Measurements from ENCODE around the gene FARS2.

FARS2 gene

DNA sequence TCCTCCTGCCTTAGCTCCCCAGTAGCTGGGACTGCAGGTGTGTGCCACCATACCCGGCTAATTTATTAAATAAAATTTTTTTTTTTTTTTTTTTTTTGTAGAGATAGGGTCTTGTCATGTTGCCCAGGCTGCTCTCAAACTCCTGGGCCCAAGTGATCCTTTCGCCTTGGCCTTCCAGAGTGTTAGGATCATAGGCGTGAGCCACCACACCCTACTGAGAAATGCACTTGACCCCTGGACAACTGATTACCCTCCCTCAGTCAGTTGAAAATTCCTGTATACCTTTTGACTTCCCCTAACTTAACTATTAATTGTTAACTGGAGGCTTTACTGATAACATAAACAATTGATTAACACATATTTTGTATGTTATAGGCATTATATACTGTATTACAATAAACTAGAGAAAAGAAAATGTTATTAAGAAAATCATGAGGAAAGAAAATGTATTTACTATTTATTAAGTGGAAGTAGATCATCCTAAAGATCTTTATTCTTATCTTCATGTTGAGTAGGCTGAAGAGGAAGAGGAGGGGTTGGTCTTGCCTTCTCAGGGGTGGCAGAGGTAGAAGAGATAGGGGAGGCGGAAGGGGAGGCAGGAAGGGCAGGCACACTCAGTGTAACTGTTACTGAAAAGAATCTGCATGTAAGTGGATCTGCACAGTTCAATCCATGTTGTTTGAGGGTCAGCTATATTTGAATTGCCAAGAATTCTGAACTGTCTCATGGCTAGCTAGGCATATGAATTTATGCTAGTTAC is 104.3 kb downstream of the FARS2 start:
- Histone ChIP-seq H3K36me3 (ENCODE audit: control insufficient read depth, insufficient read depth, low read length) (peaks cover 3% of the 10 kb centered on the region), H3K4me3 (ENCODE audit: extremely low read depth, insufficient read depth, low read length, poor library complexity, severe bottlenecking) (no peak overlapping the region), H3K27ac (ENCODE audit: low read depth, low read length, severe bottlenecking) (no peak overlapping the region), H3K9me3 (ENCODE audit: control insufficient read depth, low read length) (no peaks in the 10 kb centered on the region), H3K4me1 (ENCODE audit: control insufficient read depth, insufficient read depth, low read length, poor library complexity, severe bottlenecking) (no peaks in the 10 kb centered on the region)
- 87 to 100% methylated on average over 3 of the region's 4 CpGs for WGBS, 2 experiments (ENCODE audit: insufficient coverage in 2 of 2)

DNA sequence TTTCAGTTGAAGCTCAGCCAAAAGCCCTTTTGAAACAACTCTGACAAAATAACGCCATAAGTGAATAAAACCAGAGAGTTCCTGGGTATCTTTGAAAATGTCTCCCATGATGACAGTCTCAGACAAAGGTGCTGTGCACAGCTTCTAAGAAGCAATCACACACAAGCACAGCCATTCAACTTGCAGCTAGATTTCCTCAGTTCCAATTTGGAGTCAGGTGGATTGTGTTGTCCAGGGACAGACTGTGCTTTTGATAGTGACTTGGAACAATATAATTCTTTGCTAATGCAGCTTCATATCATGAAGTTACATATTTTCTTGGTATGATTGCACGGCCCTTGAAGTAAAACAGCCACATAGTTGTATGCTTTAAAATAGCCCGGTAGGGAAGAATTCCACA is 105.6 kb downstream of the FARS2 start:
- H3K9me3 ChIP-seq (ENCODE audit: control insufficient read depth, low read length): no peaks in the 10 kb centered on the region
- H3K4me1 ChIP-seq (ENCODE audit: control insufficient read depth, insufficient read depth, low read length, poor library complexity, severe bottlenecking): no peaks in the 10 kb centered on the region
- peaks cover 3% of the 10 kb centered on the region for H3K36me3 ChIP-seq (ENCODE audit: control insufficient read depth, insufficient read depth, low read length)
- no peak overlapping the region for H3K4me3 ChIP-seq (ENCODE audit: extremely low read depth, insufficient read depth, low read length, poor library complexity, severe bottlenecking)
- no peak overlapping the region for H3K27ac ChIP-seq (ENCODE audit: low read depth, low read length, severe bottlenecking)
- 100% methylated on average over 2 to 3 of the region's 3 CpGs for WGBS, 2 experiments (ENCODE audit: insufficient coverage in 2 of 2)

DNA sequence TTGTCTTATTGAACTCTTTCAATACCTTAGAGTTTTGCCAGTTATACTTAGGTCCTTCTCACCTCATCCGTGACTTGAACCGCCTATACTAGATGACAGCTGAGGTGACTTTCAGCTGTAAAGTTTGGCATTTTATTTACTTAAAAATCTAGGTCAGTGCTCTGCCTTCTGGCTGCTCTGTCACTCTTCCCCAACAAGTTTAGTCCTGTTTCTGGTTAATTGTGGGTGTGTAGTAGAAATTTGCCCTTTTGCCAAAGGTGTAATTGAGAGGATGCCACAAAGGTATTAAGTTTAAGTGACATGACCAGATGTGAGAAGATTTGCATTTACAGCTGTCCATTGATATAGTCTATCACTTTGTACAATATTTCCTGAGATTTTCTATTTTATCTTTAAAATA is 106.2 kb downstream of the FARS2 start:
- Histone ChIP-seq H3K4me1 (ENCODE audit: control insufficient read depth, insufficient read depth, low read length, poor library complexity, severe bottlenecking) (no peaks in the 10 kb centered on the region), H3K9me3 (ENCODE audit: control insufficient read depth, low read length) (no peaks in the 10 kb centered on the region), H3K27ac (ENCODE audit: low read depth, low read length, severe bottlenecking) (no peak overlapping the region), H3K4me3 (ENCODE audit: extremely low read depth, insufficient read depth, low read length, poor library complexity, severe bottlenecking) (no peak overlapping the region), H3K36me3 (ENCODE audit: control insufficient read depth, insufficient read depth, low read length) (peaks cover 3% of the 10 kb centered on the region)
- WGBS, 2 experiments (ENCODE audit: insufficient coverage in 2 of 2): no CpG with 5 or more reads among the region's 2 CpGs

DNA sequence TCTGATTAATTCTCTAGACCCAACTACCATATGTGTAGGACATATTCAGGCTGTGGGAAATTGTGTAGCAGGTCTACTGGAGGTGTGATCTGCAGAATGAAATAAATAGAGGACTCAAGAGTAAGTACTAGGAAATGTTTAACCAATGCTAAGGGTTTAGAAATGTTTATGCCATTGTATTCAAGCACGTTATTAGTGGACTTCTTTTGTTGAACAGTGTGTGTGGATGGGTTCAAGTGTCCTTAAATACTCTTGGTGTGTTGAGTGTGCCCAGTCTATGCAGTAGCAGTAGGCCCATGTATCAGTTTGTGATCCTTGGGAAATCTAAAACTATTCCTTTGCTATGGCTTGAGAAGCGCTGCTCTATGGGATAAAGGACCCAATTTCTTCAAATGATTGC is 112.1 kb downstream of the FARS2 start:
- H3K4me1 ChIP-seq (ENCODE audit: control insufficient read depth, insufficient read depth, low read length, poor library complexity, severe bottlenecking): no peaks in the 10 kb centered on the region
- H3K36me3 ChIP-seq (ENCODE audit: control insufficient read depth, insufficient read depth, low read length): peaks cover 3% of the 10 kb centered on the region
- WGBS, 2 experiments (ENCODE audit: insufficient coverage in 2 of 2): 89 to 100% methylated on average over 1 to 2 of the region's 2 CpGs
- H3K9me3 ChIP-seq (ENCODE audit: control insufficient read depth, low read length): no peaks in the 10 kb centered on the region
- H3K27ac ChIP-seq (ENCODE audit: low read depth, low read length, severe bottlenecking): no peak overlapping the region
- no peak overlapping the region for H3K4me3 ChIP-seq (ENCODE audit: extremely low read depth, insufficient read depth, low read length, poor library complexity, severe bottlenecking)

DNA sequence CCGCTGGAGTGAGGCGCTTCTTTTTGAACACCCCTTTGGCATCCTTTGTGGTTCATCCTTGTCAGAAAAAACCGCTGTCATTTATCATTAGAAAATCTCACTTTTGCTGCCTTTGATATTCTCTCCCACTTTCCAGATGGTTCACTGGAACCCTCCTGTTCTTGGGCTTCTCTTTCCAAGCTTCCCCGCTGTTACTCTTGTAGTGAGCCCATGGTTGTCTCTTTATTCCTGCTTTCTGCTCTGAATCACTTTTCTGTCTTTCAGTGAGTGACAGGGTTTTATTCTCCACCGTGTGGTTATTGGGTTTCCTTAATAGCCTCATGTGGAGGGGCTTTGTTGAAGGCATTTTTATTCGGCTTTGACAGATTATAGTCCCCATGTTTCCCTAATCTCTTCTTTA is 117.0 kb downstream of the FARS2 start:
- Histone ChIP-seq H3K27ac (ENCODE audit: low read depth, low read length, severe bottlenecking) (no peak overlapping the region), H3K4me3 (ENCODE audit: extremely low read depth, insufficient read depth, low read length, poor library complexity, severe bottlenecking) (no peak overlapping the region), H3K9me3 (ENCODE audit: control insufficient read depth, low read length) (no peaks in the 10 kb centered on the region), H3K36me3 (ENCODE audit: control insufficient read depth, insufficient read depth, low read length) (no peaks in the 10 kb centered on the region), H3K4me1 (ENCODE audit: control insufficient read depth, insufficient read depth, low read length, poor library complexity, severe bottlenecking) (no peaks in the 10 kb centered on the region)
- 51 to 54% methylated on average over 4 of the region's 6 CpGs for WGBS, 2 experiments (ENCODE audit: insufficient coverage in 2 of 2)

DNA sequence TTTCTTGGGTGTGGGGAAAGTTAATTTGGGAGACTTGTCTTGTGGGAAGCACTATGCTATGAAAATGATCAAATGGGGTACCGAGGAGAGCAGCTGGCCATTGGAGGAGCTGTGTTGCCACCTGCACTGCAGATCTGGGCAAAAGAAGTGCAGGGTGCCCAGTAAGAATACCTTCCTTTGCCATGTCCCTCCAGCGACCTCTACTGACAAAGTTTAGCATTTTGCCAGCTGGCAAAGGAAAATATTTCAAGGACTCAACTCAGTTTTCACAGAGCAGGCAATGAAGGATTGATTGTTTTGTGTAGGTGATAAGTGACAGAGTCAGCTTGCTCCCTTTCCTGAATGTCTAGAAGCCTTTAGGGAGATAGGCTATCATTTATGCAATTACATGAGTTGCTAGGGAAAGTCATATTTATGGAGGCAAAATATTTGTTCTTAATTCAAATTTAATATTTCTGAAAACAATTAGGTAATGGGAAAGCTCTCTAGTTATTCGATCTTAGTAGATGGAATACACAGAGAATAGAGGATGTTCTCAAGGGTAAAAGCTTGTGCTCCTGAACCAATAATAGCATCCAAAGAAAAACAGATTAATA is 118.4 kb downstream of the FARS2 start:
- Histone ChIP-seq H3K9me3 (ENCODE audit: control insufficient read depth, low read length) (no peaks in the 10 kb centered on the region), H3K36me3 (ENCODE audit: control insufficient read depth, insufficient read depth, low read length) (no peaks in the 10 kb centered on the region), H3K4me1 (ENCODE audit: control insufficient read depth, insufficient read depth, low read length, poor library complexity, severe bottlenecking) (peaks cover 3% of the 10 kb centered on the region), H3K27ac (ENCODE audit: low read depth, low read length, severe bottlenecking) (no peak overlapping the region), H3K4me3 (ENCODE audit: extremely low read depth, insufficient read depth, low read length, poor library complexity, severe bottlenecking) (no peak overlapping the region)
- 60 to 71% methylated on average over 1 to 2 of the region's 3 CpGs for WGBS, 2 experiments (ENCODE audit: insufficient coverage in 2 of 2)

DNA sequence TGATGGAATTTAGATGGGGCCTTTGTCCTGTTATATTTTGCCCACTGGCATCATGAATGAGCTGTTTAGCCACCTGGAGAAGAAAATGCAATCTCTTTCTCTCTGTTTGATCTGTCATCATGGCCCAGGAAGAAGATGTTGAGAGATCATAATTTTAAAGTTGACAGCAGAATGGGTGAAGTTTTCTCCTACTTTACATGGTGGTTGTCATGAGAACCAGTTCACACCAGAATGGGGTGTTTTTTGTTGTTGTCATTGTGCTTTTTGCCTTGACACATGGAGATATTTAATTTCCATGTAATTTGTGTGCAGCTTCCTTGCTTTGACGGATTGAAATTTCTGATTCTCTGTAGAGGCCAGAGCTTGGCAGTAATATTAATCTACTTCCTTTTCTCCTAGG is 122.5 kb downstream of the FARS2 start:
- H3K36me3 ChIP-seq (ENCODE audit: control insufficient read depth, insufficient read depth, low read length): no peaks in the 10 kb centered on the region
- H3K4me3 ChIP-seq (ENCODE audit: extremely low read depth, insufficient read depth, low read length, poor library complexity, severe bottlenecking): no peak overlapping the region
- peaks cover 5% of the 10 kb centered on the region for H3K4me1 ChIP-seq (ENCODE audit: control insufficient read depth, insufficient read depth, low read length, poor library complexity, severe bottlenecking)
- WGBS, 2 experiments (ENCODE audit: insufficient coverage in 2 of 2): 86% methylated on average over 1 of the region's 1 CpG; no CpG with 5 or more reads in 1 of the 2 experiments
- no peaks in the 10 kb centered on the region for H3K9me3 ChIP-seq (ENCODE audit: control insufficient read depth, low read length)
- H3K27ac ChIP-seq (ENCODE audit: low read depth, low read length, severe bottlenecking): no peak overlapping the region

DNA sequence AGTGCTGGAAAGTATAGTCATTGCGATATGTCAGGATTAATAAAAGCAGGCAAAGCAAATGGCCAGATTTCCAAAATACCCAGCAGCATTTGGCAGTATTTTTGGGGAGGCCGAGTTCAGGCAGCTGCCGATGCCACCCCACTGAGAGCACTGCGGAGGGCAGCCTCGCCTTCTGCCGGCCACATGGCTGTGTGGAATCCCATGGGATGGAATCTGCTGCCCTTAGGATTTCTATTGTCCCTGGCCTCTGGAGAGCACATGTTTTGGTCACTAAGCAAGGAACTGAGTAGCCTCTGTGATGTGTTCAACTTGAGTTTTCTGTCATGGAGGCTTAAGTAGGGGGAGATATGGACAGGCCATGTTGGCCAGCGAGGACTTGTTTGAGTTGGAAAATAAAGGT is 123.0 kb downstream of the FARS2 start:
- no peaks in the 10 kb centered on the region for H3K9me3 ChIP-seq (ENCODE audit: control insufficient read depth, low read length)
- WGBS, 2 experiments (ENCODE audit: insufficient coverage in 2 of 2): 93 to 96% methylated on average over 7 of the region's 7 CpGs
- H3K36me3 ChIP-seq (ENCODE audit: control insufficient read depth, insufficient read depth, low read length): no peaks in the 10 kb centered on the region
- no peak overlapping the region for H3K27ac ChIP-seq (ENCODE audit: low read depth, low read length, severe bottlenecking)
- no peak overlapping the region for H3K4me3 ChIP-seq (ENCODE audit: extremely low read depth, insufficient read depth, low read length, poor library complexity, severe bottlenecking)
- peaks cover 5% of the 10 kb centered on the region for H3K4me1 ChIP-seq (ENCODE audit: control insufficient read depth, insufficient read depth, low read length, poor library complexity, severe bottlenecking)

DNA sequence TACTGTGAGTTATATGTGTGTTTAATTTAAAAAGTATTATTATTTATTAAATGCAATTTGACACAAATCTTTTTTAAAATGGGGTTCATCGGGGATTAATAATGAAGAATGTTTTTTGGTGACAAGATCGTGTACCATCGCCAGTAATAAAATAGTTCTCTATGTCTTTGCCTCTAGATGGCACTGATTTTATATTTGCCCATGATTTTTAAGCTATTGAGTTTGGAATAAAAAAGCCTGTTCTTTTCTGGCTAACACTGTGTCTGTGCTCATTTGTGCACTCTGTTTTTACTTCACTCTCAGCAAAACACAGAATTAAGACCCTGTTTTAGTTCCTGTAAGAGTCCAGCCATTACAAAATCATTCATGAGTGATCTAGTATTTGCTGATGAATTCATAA is 127.0 kb downstream of the FARS2 start:
- no peaks in the 10 kb centered on the region for H3K9me3 ChIP-seq (ENCODE audit: control insufficient read depth, low read length)
- H3K36me3 ChIP-seq (ENCODE audit: control insufficient read depth, insufficient read depth, low read length): no peaks in the 10 kb centered on the region
- no peak overlapping the region for H3K4me3 ChIP-seq (ENCODE audit: extremely low read depth, insufficient read depth, low read length, poor library complexity, severe bottlenecking)
- no peak overlapping the region for H3K27ac ChIP-seq (ENCODE audit: low read depth, low read length, severe bottlenecking)
- H3K4me1 ChIP-seq (ENCODE audit: control insufficient read depth, insufficient read depth, low read length, poor library complexity, severe bottlenecking): peaks cover 5% of the 10 kb centered on the region
- 88% methylated on average over 3 of the region's 3 CpGs; no CpG with 5 or more reads in 1 of the 2 experiments for WGBS, 2 experiments (ENCODE audit: insufficient coverage in 2 of 2)

DNA sequence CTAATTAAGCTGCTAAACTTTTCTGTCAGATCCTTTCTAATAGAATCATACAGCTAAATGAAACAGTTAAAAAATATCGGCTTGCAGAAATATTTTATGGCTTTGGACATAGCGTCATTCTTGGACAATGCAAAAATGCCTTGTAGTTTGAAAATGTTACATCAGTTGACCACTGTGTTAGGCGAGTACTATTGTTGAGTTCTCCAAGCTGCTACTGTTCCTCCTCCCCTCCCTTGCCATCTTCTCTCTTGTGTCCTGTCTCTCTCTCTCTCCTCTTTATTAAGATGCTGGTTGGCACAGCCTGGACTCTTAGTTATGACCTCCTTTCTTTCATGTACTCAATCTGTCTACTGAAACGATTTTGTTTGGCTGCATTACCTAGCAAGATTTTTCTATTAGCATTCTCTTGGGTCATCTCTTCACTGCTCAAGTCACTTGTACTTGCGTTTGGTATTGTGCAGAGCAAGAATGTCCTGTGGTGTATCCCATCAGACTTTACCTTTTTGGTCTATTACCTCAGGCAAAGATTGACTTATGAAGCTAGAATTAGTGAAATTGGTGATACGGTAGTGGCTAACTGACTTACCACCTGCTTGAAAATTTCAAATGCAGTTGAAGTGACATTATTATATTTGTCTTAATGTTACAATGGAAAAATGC is 127.9 kb downstream of the FARS2 start:
- Histone ChIP-seq H3K4me1 (ENCODE audit: control insufficient read depth, insufficient read depth, low read length, poor library complexity, severe bottlenecking) (peaks cover 5% of the 10 kb centered on the region), H3K36me3 (ENCODE audit: control insufficient read depth, insufficient read depth, low read length) (no peaks in the 10 kb centered on the region), H3K4me3 (ENCODE audit: extremely low read depth, insufficient read depth, low read length, poor library complexity, severe bottlenecking) (no peak overlapping the region), H3K27ac (ENCODE audit: low read depth, low read length, severe bottlenecking) (no peak overlapping the region), H3K9me3 (ENCODE audit: control insufficient read depth, low read length) (no peaks in the 10 kb centered on the region)
- 79 to 95% methylated on average over 3 to 4 of the region's 6 CpGs for WGBS, 2 experiments (ENCODE audit: insufficient coverage in 2 of 2)

DNA sequence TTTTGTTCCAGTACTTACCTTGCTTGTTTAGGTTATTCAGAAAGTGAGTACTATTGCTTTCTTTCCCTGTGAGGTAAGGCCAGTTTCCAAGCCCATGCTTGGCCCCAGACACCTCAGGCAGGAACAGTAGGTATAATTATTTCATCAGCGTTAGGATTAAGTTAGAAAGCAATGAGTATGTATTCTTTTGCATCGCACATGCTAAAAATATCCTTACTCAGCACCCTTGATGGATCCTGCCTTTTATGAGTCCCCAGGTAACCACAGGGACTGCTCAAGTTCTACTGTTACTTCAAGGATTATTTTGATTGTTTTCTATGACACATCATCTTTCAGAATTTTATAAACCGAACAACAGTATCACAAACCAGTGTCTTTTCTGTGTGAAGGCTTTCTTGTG is 128.9 kb downstream of the FARS2 start:
- no CpG with 5 or more reads among the region's 3 CpGs for WGBS, 2 experiments (ENCODE audit: insufficient coverage in 2 of 2)

More for the DNA sequence above, 128.9 kb downstream of the FARS2 start:
- Histone ChIP-seq H3K9me3 (ENCODE audit: control insufficient read depth, low read length) (no peaks in the 10 kb centered on the region), H3K4me3 (ENCODE audit: extremely low read depth, insufficient read depth, low read length, poor library complexity, severe bottlenecking) (no peak overlapping the region), H3K36me3 (ENCODE audit: control insufficient read depth, insufficient read depth, low read length) (no peaks in the 10 kb centered on the region), H3K4me1 (ENCODE audit: control insufficient read depth, insufficient read depth, low read length, poor library complexity, severe bottlenecking) (no peaks in the 10 kb centered on the region), H3K27ac (ENCODE audit: low read depth, low read length, severe bottlenecking) (no peak overlapping the region)

Measured in mesodermal cell (in vitro differentiated cells).